ENCODE data around the gene ATRN.

The ATRN gene

DNA sequence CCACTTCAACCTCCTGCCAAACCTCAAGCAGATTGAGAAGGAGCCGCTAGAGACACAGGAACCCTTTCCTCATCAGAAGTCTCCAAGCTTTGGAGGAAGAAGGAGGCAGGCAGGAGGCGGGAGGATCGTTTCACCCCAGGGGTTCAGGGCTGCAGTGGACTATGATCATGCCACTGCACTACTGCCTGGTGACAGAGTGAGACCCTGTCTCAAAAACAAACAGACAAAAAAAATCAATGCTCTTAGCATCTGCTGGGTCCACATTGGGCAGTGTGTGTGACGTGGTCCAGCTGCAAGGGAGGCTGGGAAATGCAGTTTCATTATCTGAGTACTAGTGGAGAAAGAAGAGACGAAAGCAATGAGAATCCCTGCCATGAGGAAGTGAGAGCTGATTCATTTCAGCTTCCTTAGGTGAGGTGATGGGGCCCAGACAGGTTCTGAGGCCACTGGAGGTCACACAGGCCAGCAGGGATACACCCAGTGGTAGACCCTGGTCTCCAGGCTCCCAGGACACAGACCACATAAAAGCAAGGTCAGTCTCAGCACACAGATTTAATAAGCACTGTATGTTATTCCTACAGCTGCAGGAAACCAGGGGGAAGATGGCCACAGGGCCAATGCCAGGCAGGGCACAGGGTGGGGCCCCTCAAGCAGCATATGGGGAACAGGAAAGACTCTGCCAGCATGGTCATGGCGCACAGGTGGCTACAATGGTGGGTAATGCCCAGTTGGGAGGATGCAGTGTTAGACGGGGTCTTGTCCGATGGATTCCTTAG is 188.1 kb downstream of the ATRN start:
- no peak for DNase-seq (ENCODE audit: low spot score)

DNA sequence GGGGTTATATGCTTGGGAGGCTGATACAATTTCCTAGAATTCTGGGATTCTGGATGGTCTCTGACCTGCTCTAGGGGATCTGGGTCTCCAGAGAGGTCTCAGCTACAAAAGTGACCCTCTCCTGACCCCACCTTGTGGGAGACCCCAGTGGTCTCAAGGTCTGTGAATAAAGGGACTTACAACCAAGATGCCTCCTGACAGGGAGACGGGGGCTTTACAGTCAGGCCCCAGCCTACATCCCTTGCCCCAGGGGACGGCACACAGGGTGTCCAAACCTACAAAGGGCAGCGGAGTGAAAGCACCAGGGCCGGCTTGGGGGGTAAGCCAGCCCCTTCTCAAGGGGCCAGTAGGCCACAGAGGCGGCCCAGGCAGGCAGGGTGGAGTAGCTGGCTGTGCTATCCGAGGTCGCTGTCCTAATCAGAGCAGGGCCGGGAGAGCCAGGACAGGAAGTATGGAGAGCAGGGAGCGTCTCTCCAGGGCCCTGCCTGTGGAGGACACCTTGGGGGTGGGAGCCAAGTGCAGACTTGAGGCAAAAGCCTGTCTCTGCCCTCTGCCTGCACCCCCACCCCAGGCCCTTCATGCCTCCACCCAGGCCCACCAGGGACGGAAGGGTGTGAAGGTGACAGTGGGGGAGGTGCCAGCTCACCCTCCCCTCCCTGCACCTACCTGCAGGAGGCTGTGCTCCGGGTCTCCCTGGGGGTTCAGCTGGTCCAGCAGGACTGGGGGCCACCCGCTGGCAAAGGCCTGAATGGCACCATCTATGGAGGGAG is 188.9 kb downstream of the ATRN start:
- DNase-seq (ENCODE audit: low spot score): no peak

DNA sequence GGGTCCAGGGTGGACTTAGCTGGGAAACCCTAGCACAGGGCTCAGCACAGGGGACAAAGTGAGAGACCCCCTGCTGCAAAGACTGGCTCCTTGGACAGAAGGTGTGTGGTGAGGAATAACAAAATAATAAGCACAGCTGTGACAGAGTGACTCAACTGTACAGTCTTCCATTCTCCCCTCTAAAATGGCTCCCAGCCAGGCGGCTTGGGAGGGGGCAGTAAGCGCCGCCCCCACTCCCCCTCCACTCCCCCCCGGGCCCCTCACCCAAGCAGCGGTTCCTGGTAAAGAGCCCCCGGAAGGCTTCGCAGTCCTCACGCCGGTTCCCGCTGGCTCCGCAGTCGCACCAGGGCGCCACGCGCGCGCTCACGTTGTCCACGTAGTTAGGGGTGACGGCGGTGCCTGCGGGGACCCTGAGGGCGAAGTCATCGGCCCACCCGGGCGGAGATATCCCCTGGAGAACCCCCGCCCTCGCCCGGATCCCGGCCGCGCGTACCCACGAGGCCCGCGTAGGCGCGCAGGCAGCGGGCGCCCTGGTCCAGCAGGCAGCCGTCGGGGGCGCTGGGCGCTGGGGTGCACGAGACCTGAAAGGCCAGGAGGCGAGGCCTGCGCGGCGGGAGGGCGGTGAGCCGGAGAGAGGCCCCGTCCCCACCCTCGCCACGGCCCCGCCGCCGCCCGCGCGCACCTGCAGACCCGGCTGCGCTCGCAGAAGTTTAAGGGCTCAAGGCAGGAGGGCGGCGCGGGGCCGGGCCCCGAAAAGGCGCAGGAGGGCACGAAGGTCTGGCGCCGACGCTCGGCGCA is 189.6 kb downstream of the ATRN start:
- no peak for DNase-seq (ENCODE audit: low spot score)

- DNase-seq (ENCODE audit: low spot score): no peak
These were observed 190.4 kb downstream of the ATRN start for GRCh38 chr20:3661060-3661813.

DNA sequence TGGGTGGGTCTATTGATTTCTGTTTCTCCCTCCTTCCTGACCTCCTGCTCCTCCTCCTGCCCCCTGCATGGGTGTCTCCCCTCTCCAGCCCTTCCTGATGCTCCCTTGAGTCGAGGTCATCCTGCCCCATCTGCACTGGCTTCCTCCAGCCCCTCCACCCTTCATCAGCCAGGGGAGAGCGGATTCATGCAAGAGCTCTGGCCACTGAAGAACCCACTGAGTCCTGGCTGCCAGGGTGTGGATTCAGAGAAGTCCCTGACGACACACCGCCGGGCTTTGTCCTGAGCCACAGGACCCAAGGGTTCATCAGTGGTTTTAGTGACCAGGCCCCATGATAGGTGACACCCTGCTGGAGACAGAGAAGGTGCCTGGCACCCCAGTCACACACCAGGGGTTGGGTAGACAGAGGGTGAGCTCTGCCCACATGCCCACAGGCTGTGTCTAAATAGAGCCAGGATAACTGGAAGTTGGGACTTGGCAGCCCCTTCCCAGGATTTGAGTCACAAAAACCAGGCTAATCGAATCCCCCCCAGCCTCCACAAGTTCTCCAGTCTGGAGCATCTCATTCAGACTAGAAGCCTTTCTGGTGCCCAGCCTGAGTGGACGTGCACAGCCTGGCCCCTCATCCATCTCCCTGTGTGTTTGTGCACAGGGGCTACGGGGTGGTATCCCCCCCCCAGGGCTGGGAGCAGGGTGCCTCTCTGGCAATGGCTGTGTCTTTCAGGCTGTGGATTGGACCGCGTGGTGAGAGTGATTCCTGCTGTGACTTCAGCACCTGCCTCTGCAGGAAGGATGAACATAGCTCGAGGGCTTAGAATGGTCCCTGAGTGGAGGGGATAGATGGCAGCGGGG is 191.2 kb downstream of the ATRN start:
- DNase-seq (ENCODE audit: low spot score): no peak

- DNase-seq (ENCODE audit: low spot score): no peak
These were observed 192.3 kb downstream of the ATRN start, which contains the start of gene GFRA4 for GRCh38 chr20:3663031-3663701. Gene GFRA4, minus strand, starts transcription at chr20:3663399. Its CDS starts 0 bp downstream, at chr20:3663399.

- DNase-seq (ENCODE audit: low spot score): no peak
These were observed 193.0 kb downstream of the ATRN start for GRCh38 chr20:3663858-3664257.

DNA sequence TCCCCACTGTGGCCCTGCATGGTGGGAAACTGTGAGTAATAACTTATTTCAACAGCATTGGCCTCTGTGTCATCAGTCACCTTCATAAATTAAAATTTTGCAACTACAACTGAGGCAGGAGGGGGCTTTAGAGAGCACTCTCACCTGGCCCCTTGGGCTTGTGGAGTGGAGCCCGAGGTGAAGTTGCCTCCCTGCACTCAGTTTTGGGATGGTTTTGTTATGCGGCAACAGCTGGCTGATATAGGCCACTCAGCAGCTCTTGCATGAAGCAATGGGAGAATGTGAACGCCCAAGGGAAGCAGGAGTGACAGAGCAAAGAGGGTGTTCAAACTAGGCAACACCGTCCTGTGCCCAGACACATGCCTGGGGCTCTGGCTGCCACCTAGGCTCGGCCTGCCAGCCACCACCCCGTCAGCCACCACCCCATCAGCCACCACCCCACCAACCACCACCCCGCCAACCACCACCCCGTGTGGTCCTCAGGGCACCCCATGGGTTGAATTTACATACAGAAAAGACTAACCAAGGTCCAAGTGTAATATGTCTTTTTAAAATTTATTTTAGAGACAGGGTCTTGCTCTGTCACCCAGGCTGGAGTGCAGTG is 196.7 kb downstream of the ATRN start:
- no peak for DNase-seq (ENCODE audit: low spot score)

- no peak for DNase-seq (ENCODE audit: low spot score)
These were observed 199.0 kb downstream of the ATRN start for GRCh38 chr20:3669710-3670367.

DNA sequence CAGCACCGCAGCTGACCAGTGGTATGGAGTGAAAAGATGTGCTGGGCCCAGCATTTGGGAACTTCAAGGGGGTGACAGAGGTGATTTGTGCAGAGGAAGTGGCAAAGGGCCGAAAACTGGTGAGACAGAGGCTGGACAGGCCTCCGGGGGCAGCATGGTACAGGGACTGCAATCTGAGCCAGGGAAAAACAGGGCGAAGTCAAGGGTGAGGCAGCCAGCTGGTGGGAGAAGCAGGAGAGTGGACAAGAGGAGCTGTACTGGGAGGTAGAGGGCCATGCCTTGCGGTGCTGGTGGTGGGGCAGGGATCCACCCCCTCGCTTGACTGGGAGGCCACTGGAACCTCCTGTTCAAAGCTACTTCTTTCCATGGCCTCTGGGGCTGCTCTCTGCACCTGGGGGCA is 199.7 kb downstream of the ATRN start:
- no peak for DNase-seq (ENCODE audit: low spot score)

DNA sequence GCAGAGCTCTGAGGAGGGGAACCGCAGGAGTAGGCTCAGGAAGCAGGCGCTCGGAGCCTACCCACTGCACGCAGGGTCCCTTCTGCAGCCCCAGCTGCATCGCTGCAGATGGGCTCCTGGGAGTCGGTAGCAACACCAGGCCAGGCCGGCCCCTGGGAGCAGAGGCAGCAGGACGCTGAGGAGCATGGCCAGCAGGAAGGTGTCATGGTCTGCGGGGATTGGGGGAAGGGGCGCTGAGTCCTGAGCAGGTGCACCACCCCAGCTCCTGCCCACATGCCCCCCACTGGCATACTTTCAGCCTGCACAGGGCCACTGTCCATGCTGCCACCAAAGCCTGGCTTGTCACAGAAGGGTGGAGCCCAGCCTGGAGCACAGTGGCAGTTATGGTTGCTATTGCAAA is 200.1 kb downstream of the ATRN start:
- DNase-seq (ENCODE audit: low spot score): no peak

GRCh38 chr20:3671986-3672546 is 201.2 kb downstream of the ATRN start:
- no peak for DNase-seq (ENCODE audit: low spot score)

- DNase-seq (ENCODE audit: low spot score): no peak
These were observed 201.8 kb downstream of the ATRN start for GRCh38 chr20:3672547-3673171.

GRCh38 chr20:3673221-3674070 is 202.6 kb downstream of the ATRN start:
- DNase-seq (ENCODE audit: low spot score): no peak

DNA sequence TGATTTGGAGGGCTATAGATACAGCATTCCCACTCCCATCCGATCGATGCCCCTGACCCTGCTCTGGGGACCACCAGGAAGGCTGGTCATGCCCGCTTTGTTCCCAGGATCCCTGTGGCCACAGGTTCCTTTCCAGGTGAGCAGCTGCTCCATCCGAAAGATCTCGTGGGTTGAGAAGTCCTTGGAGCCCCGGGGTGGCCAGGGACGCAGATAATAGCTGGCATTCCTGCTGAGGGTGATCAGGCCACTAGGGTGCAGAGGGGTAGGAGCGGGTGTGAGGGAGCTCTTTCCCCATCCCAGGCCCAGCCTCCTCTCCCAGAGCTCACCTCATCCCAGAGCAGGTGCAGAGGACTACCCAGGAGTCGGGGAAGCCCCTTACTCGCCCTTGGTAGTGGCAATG is 203.6 kb downstream of the ATRN start:
- DNase-seq (ENCODE audit: low spot score): no peak

DNA sequence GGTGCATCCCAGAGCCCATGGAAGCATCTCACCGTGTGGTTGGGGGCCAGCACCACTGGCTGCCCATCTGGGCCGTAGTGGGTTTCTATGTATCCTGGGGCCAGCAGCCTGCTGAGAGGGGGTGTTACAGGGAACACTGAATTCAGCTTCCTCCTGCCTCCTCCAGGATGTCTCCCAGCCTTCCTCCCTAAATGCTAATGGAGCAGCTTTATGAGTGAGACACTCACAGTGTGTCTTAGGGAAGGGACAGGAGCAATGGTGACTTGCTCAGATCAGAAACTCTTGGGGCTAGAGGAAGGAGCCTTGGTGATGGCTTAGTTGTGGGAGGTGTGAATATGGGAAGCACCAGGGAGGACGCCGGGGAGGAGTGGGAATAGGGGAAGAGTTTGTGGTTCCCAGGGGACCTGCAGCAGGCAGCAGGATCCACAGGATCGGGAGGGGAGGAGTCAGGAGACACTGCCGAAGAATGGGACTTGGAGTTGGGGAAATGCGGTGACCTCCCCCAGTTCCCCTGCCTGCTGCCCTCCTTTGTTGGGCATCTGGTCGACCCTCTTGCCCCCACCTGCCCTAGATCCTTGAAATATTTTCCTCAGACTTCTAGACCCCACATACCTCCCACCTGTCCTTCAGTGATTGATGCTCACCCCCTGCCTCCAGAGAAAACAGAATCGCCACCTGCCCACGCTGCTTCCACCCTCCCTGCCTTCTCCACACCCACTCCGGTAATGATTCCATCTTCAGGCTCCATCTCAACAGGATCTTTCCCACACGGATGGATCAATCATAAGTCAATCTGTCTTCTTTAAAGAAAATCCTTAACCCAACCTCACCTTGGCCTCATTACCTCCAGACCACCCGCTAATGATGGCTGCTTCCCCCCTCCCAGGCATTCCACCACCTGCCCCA is 204.4 kb downstream of the ATRN start:
- DNase-seq (ENCODE audit: low spot score): no peak

GRCh38 chr20:3677733-3678132 is 206.9 kb downstream of the ATRN start:
- DNase-seq (ENCODE audit: low spot score): no peak

All from CD4-positive, alpha-beta T cell treated with Interleukin-15 for 4 hours (primary cell).